GM12878 (cell line): ENCODE measurements around the gene TMEM72.

Experiments used
- EGR1 ChIP-seq, 2 experiments: IDR thresholded peaks; 1 replicate in 1 of 2; 2 replicates in 1 of 2; pipeline ENCODE4 v1.6.1; 2011 to 2012; ENCODE audit warnings: low read depth in 2 of 2, low read length in 2 of 2, borderline replicate concordance in 1 of 2, mild to moderate bottlenecking in 1 of 2, moderate library complexity in 1 of 2
- HCFC1 ChIP-seq: fragments of 150-350 bp; IDR thresholded peaks from 2 replicates; pipeline ENCODE4 v1.6.1; 2014; ENCODE audit warnings: low read length
- NFXL1 ChIP-seq: fragments of 450-650 bp; IDR thresholded peaks from 2 replicates; pipeline ENCODE4 v1.6.1; 2017; ENCODE audit warnings: antibody characterized with exemption, mild to moderate bottlenecking, borderline replicate concordance
- PKNOX1 ChIP-seq: fragments of 450-650 bp; IDR thresholded peaks from 2 replicates; pipeline ENCODE4 v1.6.1; 2016; ENCODE audit warnings: mild to moderate bottlenecking
- POLR2A ChIP-seq: IDR thresholded peaks from 2 replicates; pipeline ENCODE4 v1.6.1; 2011; ENCODE audit warnings: low read depth, mild to moderate bottlenecking, low read length
- POLR2AphosphoS5 ChIP-seq: IDR thresholded peaks from 2 replicates; pipeline ENCODE4 v1.6.1; 2011; ENCODE audit warnings: mild to moderate bottlenecking, low read length, inconsistent platforms
- SUZ12 ChIP-seq: fragments of 200-600 bp; sonication (generic); IDR thresholded peaks from one replicate; pipeline ENCODE4 v1.6.1; 2018; ENCODE audit warnings: antibody characterized with exemption, mild to moderate bottlenecking; ENCODE audit not compliant: unreplicated experiment
- ZBTB33 ChIP-seq: fragments of 450-650 bp; IDR thresholded peaks from 2 replicates; pipeline ENCODE4 v1.6.1; 2017; ENCODE audit warnings: mild to moderate bottlenecking
- ZZZ3 ChIP-seq: IDR thresholded peaks from 2 replicates; pipeline ENCODE4 v1.6.1; 2011; ENCODE audit warnings: low read depth; ENCODE audit not compliant: control insufficient read depth, insufficient read length
- TF ChIP-seq, protein P1 (sequence below): fragments of 450-650 bp; IDR thresholded peaks from 2 replicates; pipeline ENCODE4 v1.6.1; 2016; ENCODE audit warnings: mild to moderate bottlenecking, moderate library complexity, borderline replicate concordance

- TF ChIP-seq SUZ12 (no peak), ZZZ3 (no peak), EGR1 (IDR thresholded peaks at IDR 0.05; ENCODE audit: borderline replicate concordance in 1 of 2, low read depth in 2 of 2, low read length in 2 of 2) (no peak), ZBTB33 (no peak), PKNOX1 (no peak), HCFC1 (no peak), POLR2AphosphoS5 (no peak), NFXL1 (no peak), POLR2A (no peak)
- TF ChIP-seq, protein P1, sequence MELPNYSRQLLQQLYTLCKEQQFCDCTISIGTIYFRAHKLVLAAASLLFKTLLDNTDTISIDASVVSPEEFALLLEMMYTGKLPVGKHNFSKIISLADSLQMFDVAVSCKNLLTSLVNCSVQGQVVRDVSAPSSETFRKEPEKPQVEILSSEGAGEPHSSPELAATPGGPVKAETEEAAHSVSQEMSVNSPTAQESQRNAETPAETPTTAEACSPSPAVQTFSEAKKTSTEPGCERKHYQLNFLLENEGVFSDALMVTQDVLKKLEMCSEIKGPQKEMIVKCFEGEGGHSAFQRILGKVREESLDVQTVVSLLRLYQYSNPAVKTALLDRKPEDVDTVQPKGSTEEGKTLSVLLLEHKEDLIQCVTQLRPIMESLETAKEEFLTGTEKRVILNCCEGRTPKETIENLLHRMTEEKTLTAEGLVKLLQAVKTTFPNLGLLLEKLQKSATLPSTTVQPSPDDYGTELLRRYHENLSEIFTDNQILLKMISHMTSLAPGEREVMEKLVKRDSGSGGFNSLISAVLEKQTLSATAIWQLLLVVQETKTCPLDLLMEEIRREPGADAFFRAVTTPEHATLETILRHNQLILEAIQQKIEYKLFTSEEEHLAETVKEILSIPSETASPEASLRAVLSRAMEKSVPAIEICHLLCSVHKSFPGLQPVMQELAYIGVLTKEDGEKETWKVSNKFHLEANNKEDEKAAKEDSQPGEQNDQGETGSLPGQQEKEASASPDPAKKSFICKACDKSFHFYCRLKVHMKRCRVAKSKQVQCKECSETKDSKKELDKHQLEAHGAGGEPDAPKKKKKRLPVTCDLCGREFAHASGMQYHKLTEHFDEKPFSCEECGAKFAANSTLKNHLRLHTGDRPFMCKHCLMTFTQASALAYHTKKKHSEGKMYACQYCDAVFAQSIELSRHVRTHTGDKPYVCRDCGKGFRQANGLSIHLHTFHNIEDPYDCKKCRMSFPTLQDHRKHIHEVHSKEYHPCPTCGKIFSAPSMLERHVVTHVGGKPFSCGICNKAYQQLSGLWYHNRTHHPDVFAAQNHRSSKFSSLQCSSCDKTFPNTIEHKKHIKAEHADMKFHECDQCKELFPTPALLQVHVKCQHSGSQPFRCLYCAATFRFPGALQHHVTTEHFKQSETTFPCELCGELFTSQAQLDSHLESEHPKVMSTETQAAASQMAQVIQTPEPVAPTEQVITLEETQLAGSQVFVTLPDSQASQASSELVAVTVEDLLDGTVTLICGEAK: no peak
These were observed 21.3 kb upstream of the TMEM72 start for GRCh38 chr10:44889834-44890233.
